PC-9 (cell line): Measurements from ENCODE around the gene B3GALT4.

Experiments
- CTCF ChIP-seq: fragments of 200-600 bp; sonication (generic); conservative IDR thresholded peaks from 2 replicates; pipeline ENCODE4 v1.6.1; 2017; ENCODE audit warnings: mixed run types, antibody characterized with exemption, mild to moderate bottlenecking, moderate library complexity
- EZH2 ChIP-seq: fragments of 200-600 bp; sonication (generic); IDR thresholded peaks from 2 replicates; pipeline ENCODE4 v1.8.0; 2017; ENCODE audit warnings: antibody characterized with exemption, low read depth

DNA sequence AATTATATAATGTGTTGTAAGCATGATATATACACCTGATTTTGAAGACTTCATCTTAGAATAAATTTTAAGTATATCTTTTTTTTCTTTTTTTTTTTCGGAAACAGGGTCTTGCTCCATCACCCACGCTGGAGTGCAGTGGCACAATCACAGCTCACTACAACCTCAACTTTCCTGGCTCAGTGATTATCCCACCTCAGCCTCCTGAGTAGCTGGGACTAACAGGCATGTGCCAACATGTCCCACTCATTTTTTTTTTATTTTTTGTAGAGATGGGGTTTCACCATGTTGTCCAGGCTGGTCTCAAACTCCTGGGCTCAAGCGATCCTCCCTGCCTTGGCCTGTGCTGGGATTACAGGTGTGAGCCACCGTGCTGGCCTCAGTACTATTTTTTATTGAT is 22.3 kb upstream of the B3GALT4 start:
- TF ChIP-seq CTCF (no peak), EZH2 (no peak)
